T-helper 2 cell (primary cell): ENCODE data around the gene CBR4.

Source experiments
- DNase-seq, 5 experiments: peaks; one replicate each; pipeline versions ENCODE4 v3.0.0 to v3.0.0-alpha.2; 2012 to 2022

Gene CBR4

GRCh38 chr4:169032883-169033645 is 23.0 kb upstream of the CBR4 start:
- no peak for DNase-seq

GRCh38 chr4:169032194-169032593 is 22.1 kb upstream of the CBR4 start:
- no peak for DNase-seq

GRCh38 chr4:169031392-169031791 is 21.3 kb upstream of the CBR4 start:
- no peak for DNase-seq

DNA sequence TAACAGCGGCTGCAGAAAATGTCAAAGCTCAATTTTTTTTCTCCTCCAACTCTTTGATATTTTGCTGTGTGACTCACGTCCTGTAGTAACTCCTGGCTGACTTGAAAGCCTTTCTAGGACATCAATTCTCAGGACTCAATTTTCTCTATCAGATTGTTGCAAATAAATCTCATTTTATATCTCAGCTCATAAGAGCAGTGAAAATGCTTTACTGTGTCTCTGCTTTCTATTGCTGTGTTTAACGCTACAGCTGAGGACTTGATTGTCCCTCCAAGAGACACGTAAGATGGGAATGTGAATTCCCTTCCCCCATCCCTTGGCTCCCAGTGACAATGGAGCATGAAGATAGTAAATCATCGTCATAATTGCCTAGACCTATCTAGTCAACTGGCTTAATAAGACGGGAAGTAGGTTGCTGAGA is 20.5 kb upstream of the CBR4 start:
- DNase-seq = no peak

DNA sequence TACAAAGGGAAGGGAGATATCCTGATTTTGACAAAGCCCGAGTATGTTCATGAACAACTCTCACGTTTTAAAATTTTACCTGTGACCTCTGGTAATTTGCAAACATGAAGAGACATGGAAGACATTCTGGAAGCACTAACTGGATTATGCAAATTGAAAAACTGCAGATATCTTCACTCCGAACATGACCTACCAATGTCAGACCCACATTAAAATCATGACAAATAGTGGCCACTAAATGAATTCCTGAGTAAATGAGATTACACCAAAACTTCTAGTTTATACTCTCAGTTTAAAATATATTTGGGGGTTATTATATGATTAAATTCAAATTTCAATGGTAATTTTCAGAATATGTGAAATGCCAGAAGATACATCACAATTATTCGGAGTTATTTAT is 19.9 kb upstream of the CBR4 start:
- no peak for DNase-seq

- DNase-seq = no peak
Measured at GRCh38 chr4:169027663-169028062, 17.6 kb upstream of the CBR4 start.

- no peak for DNase-seq
Measured at GRCh38 chr4:169025184-169025583, 15.1 kb upstream of the CBR4 start.

DNA sequence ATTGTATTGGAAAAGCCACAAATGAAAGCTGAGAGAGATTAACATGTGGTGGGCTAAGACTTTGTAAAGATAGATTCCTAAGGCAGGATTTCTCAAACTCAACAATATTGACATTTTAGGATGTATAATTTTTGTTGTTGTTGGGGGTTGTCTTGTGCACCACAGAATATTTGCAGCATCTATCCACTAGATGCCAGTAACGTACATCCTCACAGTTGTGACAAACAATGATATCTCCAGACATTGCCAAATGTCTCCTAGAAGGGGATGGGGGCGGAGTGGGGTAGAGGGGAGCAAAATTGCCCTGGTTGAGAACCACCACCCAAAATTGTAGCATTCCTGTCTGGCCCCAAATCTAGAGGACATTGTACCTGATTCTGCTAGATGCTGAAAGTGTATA is 14.7 kb upstream of the CBR4 start:
- DNase-seq = peak in 1 of 5 experiments; percentile 23

GRCh38 chr4:169018406-169018805 is 8.4 kb upstream of the CBR4 start:
- no peak for DNase-seq

DNA sequence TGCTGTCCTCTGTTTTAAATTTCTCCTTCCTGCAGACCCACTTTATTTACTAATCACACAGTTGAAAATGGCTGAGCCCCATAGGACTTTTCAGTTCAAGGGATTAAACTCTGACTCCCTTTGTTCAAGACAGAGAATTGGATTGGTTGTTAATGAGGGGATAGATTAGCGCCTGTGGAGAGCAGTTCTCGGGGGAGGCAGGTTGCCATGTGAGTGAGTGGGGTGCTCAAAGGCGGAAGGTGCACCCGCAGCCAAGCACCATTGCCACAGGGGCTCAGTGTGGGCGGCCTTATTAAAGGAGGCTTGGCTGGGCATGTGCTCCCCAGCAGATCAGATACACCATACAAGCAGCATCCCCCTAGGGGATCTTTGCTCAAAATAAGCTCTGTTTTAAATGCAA is 7.9 kb upstream of the CBR4 start:
- no peak for DNase-seq

DNA sequence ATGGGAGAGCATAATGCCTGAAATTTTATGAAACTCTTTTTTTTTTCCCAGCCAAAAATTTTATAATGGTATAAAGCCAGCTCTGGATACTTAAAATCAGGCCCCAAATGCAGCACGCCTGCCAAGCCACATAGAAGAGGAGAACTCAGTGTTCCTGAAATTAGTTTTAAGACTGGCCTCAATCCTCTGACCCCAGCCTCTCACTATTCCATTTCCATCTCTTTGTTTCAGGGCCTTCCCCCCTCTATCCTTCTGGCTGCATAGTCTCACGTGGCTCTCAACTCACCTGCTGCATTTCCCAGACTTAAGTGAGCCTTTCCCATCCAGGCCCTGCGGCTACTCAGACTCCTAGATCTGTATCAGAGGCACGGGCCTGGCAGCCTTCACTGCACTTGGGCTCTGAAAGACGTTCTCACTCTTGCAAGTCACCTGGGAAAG is 5.2 kb upstream of the CBR4 start:
- DNase-seq = no peak

- no peak for DNase-seq
Measured at GRCh38 chr4:169014586-169014985, 4.5 kb upstream of the CBR4 start.

DNA sequence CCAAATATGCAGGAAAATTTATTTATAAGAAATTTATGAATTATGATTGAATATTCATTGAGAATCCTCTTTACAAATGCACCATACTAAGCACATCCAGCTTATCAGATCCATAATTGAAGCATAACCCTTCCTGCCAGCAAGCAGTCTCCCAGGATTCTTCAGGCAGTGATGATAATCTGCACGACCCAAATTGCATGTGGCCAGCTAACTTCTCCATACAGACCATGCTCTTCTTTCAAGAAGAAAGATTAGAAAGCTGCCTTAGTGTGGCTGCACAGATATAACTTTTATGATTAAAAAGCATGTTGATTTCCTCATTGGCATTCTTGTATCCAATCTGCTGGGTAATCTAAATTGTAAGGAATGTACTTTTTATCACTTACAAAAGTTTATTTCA is 3.3 kb upstream of the CBR4 start:
- no peak for DNase-seq

- no peak for DNase-seq
Measured at GRCh38 chr4:169012049-169012448, 2.0 kb upstream of the CBR4 start.

- peak; percentile 21 to 79 (median 39) for DNase-seq
Measured at GRCh38 chr4:169009286-169010124, 550 bp downstream of the CBR4 start.

DNA sequence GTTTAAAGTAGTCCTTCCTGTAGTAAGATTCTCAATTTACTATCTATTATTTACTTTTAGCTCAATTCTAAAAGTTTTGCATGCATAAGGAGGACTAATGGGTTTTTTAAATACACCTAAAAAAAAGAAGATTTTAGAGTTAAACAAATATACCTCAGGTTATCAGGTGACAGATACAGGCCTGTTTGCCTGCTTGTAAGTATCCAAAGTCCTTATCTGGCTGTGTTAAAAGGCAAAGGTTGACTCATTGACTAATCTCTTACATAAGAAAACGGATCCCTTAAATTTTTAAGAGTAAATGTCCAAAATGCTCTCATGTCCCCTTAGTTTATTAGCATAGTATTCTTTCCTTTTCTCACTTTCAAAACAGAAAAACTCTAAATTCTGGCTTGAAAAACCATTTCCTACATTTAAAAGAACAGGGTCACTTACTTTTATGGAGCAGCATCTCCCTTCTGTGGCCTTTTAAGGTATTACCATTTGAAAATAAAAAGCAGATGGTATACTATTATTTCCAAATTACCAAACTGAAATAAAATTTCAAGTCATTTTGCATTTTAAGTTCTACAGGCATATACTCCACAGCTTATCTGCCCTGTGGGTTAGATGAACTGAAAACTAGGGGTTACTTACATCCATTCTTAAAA is 4.5 kb downstream of the CBR4 start:
- DNase-seq = no peak

- DNase-seq = no peak
Measured at GRCh38 chr4:169000315-169000714, 9.7 kb downstream of the CBR4 start.

- no peak for DNase-seq
Measured at GRCh38 chr4:168999809-169000208, 10.2 kb downstream of the CBR4 start.

- DNase-seq = no peak
Measured at GRCh38 chr4:168998596-168998995, 11.5 kb downstream of the CBR4 start.

DNA sequence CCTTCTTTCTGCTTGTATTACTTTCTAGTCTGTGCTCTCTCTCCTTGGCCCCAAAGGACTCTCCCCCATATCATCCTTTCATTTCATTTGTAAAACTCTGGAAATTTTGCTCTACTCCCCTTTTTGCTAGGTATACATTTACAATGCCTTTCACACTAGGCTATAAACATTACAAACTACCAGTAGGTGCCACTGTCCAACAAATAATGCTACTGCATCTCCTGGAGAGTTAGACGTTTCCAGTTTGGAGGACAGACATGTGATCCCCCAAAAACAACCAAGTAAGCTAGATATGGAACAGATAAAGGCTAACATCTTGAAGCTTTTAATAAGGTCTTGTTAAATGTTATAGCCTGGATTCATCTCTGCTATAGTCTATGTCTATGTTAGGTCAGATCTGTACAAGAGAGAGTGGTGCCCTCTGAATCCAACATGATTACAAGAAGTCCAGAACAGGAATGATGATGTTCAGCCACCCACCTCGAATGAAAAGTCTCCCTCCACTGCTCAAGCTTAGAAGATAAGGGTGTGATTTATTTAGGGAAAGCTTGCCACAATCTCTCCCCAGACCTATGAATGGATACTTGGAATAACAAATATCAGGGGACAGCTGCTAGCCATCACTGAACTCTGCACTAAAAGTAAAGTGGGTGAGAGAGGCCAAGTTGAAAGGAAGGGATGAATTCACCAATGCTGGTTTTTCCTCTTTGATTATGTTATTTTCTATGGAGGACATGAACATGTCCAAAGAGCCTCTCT is 14.3 kb downstream of the CBR4 start:
- DNase-seq = no peak

DNA sequence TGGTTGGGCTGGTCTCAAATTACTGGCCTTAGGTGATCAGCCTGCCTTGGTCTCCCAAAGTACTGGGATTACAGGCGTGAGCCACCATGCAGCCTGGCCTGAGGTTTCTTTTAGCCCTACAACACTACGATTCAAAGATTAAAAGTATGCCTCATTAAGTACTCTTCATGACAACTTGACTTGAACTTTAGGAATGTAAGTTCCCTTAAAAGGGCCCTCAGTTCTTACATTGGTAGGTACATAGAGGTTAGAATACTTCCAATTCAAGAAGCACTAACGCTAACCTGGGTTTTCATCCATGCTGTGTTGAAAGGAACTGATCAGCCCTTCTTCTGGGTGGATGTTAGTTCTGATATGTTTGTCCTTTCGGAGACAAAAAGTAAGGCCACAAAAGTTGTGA is 15.1 kb downstream of the CBR4 start:
- no peak for DNase-seq

DNA sequence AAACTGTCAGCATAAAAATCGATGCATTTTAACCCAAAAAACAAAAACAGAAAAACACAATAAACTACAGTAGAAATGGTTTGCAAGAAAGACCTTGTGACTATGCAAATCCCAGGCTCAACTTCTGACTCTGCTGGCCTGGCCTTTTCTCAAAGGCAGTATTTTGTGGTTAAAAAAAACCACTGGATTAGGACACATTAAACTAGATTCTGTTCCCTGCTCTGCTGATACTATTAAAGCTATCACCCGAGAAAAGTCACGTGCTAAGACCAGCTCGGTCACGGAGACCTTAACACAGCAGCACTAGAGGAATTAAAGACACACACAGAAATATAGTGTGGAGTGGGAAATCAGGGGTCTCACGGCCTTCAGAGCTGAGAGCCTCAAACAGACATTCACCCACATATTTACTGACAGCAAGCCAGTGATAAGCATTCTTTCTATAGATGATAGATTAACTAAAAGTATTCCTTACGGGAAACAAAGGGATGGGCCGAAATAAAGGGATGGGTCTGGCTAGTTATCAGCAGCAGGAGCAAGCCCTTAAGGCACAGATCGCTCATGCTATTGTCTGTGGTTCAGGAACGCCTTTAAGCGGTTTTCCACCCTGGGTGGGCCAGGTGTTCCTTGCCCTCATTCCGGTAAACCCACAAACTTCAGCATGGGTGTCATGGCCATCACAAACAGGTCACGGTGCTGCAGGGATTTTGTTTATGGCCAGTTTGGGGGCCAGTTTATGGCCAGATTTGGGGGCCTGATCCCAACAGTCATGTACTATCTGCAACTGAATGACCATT is 16.1 kb downstream of the CBR4 start:
- DNase-seq = no peak
